HG02970 (cell line): ENCODE measurements around the gene KRCC1.
A peak's percentile ranks its signal among the peaks of the same experiment; 100 is the strongest.

Source experiments
- ATAC-seq: cut with Tn5 transposase; IDR thresholded peaks from one replicate; pipeline ENCODE4 v1.9.1; 2021; ENCODE audit warnings: mild to moderate bottlenecking, moderate library complexity, moderate number of reproducible peaks; ENCODE audit not compliant: unreplicated experiment, low FRiP score

Gene KRCC1

DNA sequence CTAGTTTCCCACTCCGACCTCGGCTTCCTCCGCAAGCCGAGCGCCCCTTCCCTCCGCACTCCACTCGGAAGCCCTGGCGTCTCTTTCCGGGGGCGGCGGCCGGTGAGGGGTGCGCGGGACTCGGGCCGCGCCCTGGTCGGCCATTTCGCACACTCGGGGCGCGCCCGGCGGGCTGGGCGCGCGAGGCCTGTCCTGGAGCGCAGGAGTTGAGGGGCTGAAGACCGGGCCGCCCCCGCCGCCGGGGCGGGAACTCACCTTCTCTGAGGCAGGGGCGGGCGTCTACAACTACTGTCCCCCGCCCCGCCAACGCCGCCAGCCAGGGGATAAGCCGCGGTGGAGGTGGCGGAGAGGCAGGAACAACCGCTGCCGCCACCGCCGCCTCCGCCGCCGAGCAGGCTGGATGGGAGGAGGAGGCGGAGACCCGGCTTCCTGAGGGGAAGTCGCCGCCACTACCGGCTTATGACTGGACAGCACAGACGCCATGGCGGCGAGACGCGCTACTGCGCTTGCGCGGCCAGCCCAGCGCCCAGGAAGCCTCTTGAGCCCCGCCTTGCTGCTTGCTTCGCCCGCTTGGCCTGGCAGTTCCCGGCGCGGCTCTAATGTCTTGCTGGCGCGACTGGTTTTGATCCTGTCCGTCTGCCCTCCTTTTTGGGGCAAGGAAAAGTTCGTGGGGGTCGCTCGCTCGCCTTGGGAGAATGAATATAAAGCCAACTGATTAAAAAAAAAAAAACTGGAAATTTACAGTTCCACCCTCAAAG lies at the start of gene KRCC1:
Gene KRCC1, minus strand, starts transcription at position 413 of the 758 bp plus-strand sequence. CDS start 27,220 bp downstream, outside the sequence.
- ATAC-seq = peak; percentile 98

DNA sequence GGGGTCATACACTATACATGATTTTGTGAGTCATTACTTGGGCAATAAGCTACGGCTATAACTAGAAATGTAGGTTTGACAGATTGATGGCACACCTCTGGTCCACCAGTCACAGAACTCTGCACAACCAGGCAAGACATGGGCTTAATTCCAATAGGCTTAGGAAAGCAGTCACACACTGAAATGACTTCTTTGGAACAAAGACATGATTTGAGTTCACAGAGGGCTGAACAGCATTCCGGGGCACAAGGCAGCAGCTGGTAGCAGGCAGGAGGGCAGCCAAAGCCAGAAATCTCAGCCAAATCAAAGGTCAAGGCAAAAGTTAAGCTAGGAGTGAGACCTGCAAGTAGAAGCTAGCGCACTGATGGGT lies 44.9 kb upstream of the KRCC1 start:
- ATAC-seq = no peak

DNA sequence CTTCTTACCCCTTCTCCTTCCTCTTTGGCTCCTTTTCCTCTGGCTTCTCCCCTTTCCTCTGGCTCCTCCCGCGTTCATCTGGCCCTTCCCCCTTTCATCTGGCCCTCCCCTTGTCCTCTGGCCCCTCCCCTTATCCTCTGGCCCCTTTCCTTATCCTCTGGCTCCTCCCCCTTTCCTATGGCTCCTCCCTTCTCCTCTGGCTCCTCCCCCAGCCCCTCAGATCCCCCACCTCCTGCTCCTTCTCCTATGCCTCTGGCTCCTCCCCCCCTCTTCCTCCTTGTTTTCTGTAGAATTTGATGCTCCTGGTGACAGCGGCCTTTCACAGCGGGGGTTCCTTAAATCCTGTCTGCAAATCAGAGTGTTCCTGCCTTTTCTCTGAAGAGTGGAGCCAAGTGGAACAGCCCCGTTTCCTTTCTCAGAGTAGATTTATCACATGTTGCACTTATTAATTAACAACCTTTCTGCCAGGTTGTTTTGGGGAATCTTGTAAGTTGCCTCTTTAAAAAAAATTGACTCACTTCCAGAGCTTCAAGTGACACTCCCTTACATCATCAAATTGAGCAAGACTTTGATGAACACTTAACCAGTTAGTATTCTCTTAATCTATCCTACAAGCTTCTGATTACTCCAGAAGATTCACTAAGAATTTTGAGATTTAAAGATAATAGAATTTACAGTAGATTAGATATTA lies 44.4 kb upstream of the KRCC1 start:
- no peak for ATAC-seq

DNA sequence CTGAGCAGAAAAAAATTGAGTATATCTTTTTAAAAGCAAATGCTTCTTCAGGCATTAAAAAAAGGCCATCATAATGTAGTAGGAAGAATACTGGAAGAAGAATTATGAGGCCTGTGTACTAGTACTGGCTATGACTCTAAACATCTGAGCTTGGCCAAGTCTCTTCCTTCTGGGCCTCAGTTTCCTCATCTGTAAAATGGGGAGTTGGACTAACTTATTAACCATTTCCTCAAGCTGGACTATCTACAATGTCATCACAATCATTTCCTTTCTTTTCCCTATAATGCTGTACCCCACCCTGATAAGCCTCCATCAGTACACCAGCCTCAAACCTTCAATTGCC lies 42.9 kb upstream of the KRCC1 start:
- ATAC-seq = no peak

DNA sequence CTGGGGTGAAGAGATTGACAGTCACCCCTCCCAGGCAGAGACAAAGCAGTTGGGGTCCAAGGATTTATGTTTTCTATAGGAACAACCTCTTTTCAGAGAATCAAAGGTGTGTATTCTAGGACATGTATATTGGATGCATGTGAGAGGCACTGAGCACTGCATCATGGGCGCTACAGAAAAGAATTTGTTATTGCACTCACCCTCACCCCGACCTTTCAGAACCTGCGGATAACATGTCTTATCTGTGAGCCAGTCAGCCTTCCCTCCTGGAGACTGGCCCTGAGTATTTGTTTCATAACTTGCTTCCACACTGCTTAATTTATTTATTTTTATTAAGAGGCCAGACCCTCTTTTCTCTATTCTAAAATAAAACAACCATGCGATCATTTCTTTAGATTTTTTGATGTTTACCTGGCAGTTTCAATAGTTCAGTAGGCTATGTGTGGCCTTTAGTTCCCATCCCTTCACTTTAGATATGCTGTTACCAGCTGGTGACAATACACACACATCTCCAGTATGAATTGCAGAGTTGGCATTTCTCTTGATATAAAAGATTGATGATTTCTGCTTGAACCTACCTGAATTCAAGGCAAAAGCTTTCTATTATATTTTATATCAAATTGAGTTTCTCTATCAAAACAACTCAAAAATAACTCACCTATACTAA lies 42.4 kb upstream of the KRCC1 start:
- ATAC-seq = no peak

DNA sequence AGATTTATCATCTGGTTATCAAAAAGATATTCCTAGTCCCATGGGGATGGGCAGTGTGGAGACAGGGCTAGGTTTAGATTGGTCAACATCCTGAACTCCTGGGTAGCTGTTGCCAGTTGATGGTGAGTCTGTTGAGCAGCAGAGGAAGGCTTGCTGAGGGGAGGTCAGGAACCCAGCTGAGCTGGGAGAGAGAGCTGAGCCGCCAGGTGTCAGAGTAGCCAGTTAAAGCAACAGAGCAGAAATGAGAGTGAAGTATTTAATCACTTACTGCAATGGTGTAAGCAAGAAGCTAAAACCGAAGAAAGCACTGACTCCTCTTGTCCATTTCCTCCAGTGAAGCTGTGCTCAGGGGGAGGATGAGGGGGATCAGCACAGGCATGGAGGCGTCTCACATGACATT lies 41.6 kb upstream of the KRCC1 start:
- ATAC-seq = no peak

DNA sequence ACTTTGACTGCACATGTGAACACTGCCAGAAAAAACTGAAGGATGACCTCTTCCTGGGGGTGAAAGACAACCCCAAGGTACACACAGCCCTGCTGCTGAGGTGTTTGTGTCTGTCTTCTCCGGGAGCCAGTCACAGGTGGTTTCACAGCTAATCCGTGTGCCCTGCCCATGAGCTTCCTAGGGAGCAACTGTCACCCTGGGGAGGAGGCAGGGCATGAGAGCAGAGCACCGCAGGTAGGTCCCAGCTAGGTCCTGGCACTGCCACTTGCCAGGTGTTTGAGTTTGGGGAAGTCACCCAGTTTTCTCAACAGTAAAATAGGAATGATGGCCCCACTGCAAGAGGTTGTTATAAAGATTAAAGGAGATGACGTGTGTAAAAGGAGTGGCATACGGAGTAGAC lies 41.1 kb upstream of the KRCC1 start:
- ATAC-seq = no peak

DNA sequence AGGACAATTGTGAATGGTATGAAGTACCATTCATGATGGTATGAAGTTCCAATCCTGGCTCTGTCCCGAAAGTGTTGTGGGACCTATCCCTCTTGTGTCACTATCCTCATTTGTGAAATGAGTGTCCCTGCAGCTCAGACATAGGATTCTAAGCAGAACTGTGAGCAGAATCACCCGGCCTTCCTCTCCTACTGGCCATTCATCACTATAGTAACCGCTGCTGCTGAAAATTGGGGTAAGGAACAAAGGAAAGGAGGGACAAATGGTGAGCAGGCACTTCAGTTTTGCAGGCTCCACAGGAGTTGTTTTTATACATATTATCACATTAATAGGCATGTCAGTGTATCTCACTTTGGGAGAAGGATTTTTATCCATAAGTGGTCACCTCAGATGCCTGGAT lies 39.4 kb upstream of the KRCC1 start:
- no peak for ATAC-seq

DNA sequence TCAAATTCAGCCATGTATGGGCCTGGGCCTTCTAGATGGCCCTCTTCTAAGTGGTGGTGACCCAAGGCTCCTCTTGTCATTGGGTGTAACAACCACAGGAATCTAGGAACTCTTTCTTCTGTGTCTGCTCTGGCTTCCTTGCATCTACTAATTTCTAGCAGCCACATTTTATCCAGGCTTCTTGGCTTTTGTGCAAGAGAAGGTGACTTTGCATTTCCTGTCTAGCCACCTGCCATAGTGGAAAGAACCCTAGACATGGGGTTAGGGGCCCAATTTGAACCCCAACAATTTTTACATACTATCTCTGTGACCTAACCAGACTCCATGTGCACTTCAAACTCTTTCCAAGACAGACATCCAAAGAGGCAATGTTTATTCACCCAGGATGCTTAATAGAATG lies 37.2 kb upstream of the KRCC1 start:
- ATAC-seq = no peak

DNA sequence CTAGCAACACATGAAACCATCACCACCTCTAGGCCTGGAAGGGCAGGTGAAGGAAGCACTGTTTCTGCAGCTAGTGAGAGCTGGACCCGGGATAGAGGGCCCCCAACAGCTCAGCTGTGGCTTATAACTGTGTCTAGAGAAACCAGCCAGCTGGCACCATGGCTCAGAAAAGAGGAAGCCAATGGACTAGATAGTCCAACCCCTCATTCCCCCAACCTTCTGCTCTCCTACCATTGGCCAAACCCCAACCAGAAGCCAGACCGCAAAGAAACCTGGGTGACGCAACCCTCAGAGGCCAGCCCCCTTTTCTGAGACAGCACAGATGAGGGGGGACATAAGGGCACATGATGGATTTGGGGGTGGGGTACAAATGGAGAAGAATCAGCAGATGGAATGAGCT lies 36.4 kb upstream of the KRCC1 start:
- ATAC-seq = no peak

DNA sequence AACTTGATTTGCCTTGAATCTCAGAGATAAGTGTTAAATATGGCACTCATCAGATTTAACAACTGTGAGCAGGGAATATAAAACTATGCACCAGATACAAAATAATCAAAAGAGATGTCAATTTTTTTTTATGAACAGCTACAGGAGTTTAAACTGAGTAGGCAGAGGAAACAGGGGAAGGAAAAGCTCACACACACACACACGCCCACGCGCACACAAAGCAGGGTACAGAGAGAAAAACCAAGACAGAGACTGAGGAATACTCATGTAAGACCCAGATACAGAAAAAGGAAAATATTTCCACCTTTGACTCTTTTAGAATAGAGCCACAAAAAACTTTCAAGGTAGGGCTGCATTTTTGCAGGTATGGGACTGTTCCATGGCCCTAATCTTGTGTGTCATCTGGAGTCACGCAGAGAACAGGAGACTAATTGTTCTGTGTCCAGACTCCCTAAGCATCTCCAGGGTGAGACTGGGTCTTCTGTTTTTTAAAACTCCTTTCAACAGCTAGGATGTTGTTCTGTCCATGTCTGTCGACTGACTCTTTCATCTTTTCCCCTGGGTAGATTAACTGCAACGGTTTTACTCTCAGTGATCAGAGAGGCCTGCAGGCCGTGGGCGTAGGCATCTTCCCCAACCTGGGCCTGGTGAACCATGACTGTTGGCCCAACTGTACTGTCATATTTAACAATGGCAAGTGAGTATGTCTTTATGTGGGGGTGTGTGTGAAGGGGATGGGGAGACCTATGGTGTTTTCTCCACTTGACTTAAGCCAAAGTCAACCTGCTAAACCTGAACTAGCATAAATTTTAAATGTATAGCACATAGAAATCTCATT lies 35.1 kb upstream of the KRCC1 start:
- ATAC-seq = no peak

DNA sequence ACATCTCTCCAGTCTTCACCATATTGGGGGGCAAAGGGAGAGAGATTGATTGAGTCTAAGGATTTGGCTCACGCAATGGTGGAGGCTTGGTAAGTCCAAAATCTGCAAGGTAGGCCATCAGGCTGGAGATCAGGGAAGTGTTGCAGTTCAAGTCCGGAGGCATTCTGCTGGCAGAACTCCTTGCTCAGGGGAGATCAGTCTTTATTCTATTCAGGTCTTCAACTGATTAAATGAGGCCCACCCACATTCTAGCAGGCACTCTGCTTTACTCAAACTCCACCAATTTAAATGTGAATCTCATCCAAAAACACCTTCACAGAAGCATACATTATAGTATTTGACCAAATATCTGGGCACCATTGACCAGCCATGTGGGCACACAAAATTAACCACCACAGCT lies 33.4 kb upstream of the KRCC1 start:
- ATAC-seq = no peak

DNA sequence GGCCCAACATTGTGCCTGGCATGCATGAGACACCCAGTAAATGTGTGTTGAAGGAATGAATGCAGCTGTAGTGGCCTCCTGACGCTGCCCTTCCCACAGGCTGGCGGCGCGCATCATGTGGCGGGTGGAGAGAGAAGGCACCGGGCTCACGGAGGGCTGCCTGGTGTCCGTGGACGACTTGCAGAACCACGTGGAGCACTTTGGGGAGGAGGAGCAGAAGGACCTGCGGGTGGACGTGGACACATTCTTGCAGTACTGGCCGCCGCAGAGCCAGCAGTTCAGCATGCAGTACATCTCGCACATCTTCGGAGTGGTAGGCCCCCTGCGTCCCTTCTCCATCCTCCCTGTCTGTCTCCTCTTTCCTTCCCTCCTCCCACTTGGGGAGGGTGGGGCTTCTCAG lies 32.2 kb upstream of the KRCC1 start:
- no peak for ATAC-seq

DNA sequence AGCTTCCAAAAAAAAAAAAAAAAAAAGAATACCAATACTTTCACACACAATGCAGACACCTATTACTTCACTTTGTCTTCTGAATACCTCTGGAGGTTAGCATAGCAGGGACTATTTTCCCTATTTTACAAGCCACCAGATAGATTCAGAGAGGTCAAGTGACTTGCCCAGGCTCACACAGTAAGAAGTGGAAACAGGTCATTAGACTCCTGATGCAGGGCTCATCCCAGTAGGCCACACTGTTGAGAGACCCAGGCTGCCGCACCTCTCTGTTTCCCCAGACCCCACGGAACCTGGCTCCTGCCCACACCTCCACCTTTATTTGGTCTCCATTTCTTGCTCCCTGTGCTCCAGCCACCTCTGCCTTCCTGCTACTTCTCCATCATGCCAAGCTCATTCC lies 31.5 kb upstream of the KRCC1 start:
- ATAC-seq = no peak

DNA sequence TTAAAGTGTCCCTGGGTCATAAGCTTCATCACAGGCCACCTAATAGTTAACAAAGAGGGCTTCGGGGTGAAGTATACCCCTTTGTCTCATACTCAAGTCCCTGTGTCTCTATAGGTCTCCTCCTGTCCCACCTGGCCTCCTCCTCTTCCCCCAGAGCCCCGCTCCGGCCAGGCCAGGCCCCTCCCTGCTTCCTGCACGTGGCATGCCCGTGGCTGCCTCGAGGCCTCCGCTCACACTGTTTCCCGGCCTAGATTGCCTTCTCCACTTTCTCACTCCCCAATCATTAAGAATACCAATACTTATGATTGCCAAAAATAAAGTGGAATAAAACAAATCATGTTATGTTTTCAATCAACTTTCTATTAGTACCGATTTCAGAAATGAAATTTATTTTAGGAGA lies 30.8 kb upstream of the KRCC1 start:
- no peak for ATAC-seq

DNA sequence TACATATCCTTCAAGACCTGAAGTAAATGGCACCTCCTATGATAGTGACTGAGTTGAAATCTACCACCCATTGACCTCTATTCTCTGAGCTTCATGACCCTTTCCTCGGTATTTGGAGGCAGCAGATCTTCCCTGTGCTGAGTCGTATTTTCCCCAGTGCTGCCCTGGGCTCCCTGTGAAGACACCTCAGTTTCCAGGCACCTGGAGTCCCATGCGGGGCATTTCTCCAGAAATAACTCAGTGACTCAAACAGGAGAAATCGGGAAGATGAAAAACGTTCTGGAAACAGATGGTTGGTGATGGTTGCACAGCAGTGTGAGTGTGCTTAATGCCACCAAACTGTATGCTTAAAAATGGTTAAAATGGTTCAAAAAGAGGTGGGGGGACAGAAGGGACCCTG lies 30.0 kb upstream of the KRCC1 start:
- no peak for ATAC-seq

DNA sequence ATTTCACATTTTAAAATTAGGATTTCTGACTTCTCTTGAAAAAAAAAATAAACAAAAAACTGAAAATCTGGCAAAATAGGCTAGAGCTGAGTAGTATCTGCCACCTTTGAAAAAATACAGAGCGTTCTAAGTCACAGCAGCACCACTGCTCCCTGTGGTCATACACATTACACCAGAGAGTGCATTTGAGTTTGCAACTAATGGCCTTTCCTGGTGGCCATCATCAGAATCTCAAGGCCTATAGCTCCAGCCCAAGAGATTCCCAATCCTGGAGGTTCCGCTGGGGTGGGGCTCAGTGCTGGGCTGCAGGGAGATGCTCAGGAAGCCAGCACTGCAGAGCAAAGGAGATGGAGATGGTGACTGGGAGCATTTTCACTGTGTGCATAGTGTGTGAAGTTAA lies 29.5 kb upstream of the KRCC1 start:
- ATAC-seq = no peak

DNA sequence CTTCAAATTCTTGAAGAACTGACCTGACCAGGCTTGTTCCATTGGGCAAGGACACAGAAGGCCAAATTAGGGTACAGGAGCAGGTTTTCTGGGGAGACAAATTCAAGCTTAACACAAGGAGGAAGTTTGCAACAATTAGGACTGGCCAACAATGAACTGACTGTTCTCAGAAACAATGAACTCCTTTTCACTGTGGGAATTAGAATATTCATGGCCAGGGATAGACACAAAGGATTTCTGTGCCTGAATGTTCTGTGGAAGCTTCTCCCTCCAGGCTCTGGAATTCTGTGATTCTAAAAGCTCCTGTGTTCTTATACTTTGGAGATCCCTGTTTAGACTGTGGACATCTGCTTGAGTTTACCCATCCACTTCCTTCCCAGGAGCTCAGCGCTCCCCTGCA lies 27.2 kb upstream of the KRCC1 start:
- no peak for ATAC-seq

DNA sequence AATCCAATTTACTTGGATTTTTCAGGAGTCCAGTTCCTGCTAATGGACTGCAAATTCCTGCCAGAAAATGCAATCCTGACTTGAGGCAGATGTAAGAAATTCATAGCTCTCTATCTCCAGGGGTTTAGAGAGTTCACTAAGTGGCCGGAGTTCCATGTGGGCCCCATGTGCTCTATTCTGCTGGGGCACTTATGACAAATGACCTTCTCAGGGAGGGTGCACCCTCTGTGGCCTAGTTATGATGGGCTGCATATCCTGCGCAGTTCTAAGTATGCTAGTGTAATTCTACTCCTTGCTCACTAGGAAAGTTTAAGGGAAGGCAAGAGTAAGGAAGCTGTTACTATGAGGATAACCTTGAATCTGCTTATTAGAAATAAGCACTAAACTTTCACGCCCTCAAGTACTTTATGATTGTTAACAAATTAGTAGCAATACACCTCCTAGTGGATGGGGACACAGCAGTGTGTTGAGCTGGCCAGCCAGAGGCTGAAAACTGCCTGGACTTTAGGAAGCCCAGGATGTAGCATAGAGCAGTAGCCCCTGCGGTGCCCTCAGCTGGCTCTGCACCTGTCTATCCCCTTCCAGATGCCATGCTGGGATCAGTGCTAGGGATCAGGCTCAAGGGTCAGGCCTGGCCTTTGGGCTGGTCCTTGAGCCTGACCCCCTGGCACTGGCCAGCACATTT lies 26.5 kb upstream of the KRCC1 start:
- ATAC-seq = no peak

DNA sequence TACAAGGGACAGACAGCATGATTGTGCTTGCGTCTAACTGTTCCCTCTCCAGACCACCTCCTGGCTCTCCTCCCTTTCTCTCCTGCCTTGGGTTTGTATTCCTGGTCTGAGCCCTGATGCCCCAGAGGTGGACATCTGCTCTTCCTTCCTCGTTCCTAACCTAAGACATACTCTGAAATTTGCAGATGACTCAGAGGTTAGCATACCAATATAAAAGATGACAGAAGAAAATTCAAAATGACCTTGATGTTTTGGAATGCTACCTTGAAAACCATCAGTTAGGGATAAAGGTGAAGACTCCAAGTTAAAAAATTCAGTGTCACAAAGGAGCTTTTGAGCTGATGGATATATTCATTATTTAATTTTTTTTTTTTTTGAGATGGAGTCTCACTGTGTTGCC lies 25.0 kb upstream of the KRCC1 start:
- no peak for ATAC-seq
